H1 (cell line): ENCODE results near the gene SYMPK. TPM values are rescaled to one million over a fixed set of nuclear protein-coding genes. Genes with fewer than 3 reads are reported as not detected.

Experiments used
- CBX8 ChIP-seq: fragments of 300-800, 300-1000 bp; sonication (generic); IDR thresholded peaks from 2 replicates; pipeline ENCODE4 v1.7.1; 2016; ENCODE audit warnings: low read depth, low read length, borderline replicate concordance
- POLR2A ChIP-seq, 2 experiments: IDR thresholded peaks; 1 replicate in 1 of 2; 2 replicates in 1 of 2; pipeline ENCODE4 v1.6.1; 2011; ENCODE audit warnings: low read depth in 2 of 2, low read length in 2 of 2, mild to moderate bottlenecking in 2 of 2; ENCODE audit errors: control extremely low read depth in 1 of 2
- RAD21 ChIP-seq, 2 experiments: IDR thresholded peaks in 1 of 2; conservative IDR thresholded peaks in 1 of 2; 2 replicates each; pipeline ENCODE4 v1.6.1; 2011; ENCODE audit warnings: low read depth in 2 of 2, low read length in 2 of 2, improper control_type of control experiment in 1 of 2, inconsistent platforms in 1 of 2, mild to moderate bottlenecking in 1 of 2, moderate library complexity in 1 of 2
- SAP30 ChIP-seq: fragments of 300-600 bp; sonication (generic); IDR thresholded peaks from 2 replicates; pipeline ENCODE4 v1.7.1; 2012; ENCODE audit warnings: low read length, moderate library complexity, mild to moderate bottlenecking, inconsistent platforms; ENCODE audit not compliant: insufficient read depth, insufficient replicate concordance
- SIN3A ChIP-seq, 2 experiments: IDR thresholded peaks in 1 of 2; conservative IDR thresholded peaks in 1 of 2; 2 replicates each; pipeline ENCODE4 v1.6.1; 2011 to 2012; ENCODE audit warnings: low read length in 2 of 2, improper control_type of control experiment in 1 of 2, low read depth in 1 of 2, mild to moderate bottlenecking in 1 of 2
- TCF12 ChIP-seq: IDR thresholded peaks from 2 replicates; pipeline ENCODE4 v1.6.1; 2011; ENCODE audit warnings: low read depth, mild to moderate bottlenecking, low read length
- polyA plus RNA-seq, 7 experiments: library from polyadenylated mRNA; depleted of rRNA in 3 of 7; stranded (reverse) in 5 of 7; unstranded in 2 of 7; fragments of >200 nt in 5 of 7; fragments of 200-250 nt in 2 of 7; gene quantifications; 1 replicate in 5 of 7; 2 replicates in 1 of 7; 4 replicates in 1 of 7; pipeline versions ENCODE4 v1.2.1 to v1.2.3, GENCODE V29; 2011 to 2013; ENCODE audit warnings: missing spikeins in 2 of 7, mixed read lengths in 2 of 7
- total RNA-seq: library from RNA; stranded (reverse); fragmentation: NEBNext Ultra II Directional; extraction: Animal tissue kit (Norgen Biotek cat#: 25700); gene quantifications from 2 replicates; pipeline ENCODE4 v1.2.1, GENCODE V29; 2021
- TF ChIP-seq, protein P1 (sequence below): fragments of 300-600 bp; sonication (generic); IDR thresholded peaks from 2 replicates; pipeline ENCODE4 v1.7.1; 2012; ENCODE audit warnings: low read length, moderate library complexity, mild to moderate bottlenecking, inconsistent platforms; ENCODE audit not compliant: insufficient replicate concordance
- TF ChIP-seq, protein P2 (sequence below): IDR thresholded peaks from 2 replicates; pipeline ENCODE4 v1.6.1; 2012; ENCODE audit warnings: inconsistent platforms

Gene SYMPK
- total and polyA plus RNA-seq, 2 of the 8 experiments (the other 6 are each of a cell fraction or from before 2014, with no cell fraction given), result 93.6 to 99.5 TPM

DNA sequence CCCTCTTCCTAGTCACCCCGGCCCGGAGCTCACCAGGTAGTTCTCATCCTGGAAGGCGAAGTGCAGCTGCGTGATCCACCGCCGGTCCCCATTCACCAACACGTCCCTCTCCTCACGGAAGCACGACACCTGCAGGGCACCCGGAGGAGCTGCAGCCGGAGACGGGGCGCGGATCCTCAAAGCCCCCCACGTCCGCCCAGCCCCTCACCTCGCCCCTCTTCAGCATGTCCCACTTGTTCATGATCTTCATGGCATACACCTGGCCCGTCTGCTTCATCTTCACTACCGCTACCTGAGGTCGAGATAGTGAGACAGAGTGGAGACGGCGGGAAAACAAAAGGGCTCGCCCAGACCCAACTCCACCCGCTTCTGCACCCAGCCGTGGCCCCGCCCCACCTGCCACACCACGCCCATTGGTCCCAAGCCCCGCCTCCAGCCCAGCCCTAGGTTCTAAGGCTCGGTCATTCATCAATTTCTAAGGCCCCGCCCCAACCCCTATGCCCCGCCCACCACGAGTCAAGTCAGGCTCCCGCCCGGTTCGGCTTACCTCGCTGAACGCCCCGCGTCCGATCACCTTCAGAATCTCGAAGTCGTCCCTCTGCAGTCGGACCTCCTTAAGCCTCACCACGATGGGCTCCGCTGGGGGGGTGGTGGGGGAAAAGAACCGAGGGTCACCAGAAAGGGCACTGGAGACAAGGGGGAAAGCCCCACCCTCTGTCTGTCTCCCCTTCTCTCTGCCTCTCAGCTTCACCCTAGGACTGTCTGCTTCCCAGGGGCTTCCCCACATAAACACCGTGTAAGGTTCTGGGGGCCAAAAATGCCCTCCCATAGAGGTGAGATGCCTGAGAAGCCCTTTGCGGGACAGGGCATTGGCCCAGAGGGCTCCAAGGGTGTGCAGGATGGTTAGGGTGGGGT lies 83.5 kb downstream of the SYMPK start (continued):
- TF ChIP-seq, protein P1, sequence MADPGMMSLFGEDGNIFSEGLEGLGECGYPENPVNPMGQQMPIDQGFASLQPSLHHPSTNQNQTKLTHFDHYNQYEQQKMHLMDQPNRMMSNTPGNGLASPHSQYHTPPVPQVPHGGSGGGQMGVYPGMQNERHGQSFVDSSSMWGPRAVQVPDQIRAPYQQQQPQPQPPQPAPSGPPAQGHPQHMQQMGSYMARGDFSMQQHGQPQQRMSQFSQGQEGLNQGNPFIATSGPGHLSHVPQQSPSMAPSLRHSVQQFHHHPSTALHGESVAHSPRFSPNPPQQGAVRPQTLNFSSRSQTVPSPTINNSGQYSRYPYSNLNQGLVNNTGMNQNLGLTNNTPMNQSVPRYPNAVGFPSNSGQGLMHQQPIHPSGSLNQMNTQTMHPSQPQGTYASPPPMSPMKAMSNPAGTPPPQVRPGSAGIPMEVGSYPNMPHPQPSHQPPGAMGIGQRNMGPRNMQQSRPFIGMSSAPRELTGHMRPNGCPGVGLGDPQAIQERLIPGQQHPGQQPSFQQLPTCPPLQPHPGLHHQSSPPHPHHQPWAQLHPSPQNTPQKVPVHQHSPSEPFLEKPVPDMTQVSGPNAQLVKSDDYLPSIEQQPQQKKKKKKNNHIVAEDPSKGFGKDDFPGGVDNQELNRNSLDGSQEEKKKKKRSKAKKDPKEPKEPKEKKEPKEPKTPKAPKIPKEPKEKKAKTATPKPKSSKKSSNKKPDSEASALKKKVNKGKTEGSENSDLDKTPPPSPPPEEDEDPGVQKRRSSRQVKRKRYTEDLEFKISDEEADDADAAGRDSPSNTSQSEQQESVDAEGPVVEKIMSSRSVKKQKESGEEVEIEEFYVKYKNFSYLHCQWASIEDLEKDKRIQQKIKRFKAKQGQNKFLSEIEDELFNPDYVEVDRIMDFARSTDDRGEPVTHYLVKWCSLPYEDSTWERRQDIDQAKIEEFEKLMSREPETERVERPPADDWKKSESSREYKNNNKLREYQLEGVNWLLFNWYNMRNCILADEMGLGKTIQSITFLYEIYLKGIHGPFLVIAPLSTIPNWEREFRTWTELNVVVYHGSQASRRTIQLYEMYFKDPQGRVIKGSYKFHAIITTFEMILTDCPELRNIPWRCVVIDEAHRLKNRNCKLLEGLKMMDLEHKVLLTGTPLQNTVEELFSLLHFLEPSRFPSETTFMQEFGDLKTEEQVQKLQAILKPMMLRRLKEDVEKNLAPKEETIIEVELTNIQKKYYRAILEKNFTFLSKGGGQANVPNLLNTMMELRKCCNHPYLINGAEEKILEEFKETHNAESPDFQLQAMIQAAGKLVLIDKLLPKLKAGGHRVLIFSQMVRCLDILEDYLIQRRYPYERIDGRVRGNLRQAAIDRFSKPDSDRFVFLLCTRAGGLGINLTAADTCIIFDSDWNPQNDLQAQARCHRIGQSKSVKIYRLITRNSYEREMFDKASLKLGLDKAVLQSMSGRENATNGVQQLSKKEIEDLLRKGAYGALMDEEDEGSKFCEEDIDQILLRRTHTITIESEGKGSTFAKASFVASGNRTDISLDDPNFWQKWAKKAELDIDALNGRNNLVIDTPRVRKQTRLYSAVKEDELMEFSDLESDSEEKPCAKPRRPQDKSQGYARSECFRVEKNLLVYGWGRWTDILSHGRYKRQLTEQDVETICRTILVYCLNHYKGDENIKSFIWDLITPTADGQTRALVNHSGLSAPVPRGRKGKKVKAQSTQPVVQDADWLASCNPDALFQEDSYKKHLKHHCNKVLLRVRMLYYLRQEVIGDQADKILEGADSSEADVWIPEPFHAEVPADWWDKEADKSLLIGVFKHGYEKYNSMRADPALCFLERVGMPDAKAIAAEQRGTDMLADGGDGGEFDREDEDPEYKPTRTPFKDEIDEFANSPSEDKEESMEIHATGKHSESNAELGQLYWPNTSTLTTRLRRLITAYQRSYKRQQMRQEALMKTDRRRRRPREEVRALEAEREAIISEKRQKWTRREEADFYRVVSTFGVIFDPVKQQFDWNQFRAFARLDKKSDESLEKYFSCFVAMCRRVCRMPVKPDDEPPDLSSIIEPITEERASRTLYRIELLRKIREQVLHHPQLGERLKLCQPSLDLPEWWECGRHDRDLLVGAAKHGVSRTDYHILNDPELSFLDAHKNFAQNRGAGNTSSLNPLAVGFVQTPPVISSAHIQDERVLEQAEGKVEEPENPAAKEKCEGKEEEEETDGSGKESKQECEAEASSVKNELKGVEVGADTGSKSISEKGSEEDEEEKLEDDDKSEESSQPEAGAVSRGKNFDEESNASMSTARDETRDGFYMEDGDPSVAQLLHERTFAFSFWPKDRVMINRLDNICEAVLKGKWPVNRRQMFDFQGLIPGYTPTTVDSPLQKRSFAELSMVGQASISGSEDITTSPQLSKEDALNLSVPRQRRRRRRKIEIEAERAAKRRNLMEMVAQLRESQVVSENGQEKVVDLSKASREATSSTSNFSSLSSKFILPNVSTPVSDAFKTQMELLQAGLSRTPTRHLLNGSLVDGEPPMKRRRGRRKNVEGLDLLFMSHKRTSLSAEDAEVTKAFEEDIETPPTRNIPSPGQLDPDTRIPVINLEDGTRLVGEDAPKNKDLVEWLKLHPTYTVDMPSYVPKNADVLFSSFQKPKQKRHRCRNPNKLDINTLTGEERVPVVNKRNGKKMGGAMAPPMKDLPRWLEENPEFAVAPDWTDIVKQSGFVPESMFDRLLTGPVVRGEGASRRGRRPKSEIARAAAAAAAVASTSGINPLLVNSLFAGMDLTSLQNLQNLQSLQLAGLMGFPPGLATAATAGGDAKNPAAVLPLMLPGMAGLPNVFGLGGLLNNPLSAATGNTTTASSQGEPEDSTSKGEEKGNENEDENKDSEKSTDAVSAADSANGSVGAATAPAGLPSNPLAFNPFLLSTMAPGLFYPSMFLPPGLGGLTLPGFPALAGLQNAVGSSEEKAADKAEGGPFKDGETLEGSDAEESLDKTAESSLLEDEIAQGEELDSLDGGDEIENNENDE, result no peak
- TF ChIP-seq SIN3A (conservative IDR thresholded peaks at IDR 0.05 in 1 of 2, IDR thresholded peaks at IDR 0.05 in 1 of 2; ENCODE audit: low read depth in 1 of 2, low read length in 2 of 2) (0 out of 4 replicates have a peak, but pooled peaks of 1 of the 2 experiments have one; percentile 21), SAP30 (no peak), TCF12 (0 out of 2 replicates have a peak, but pooled peaks have one; percentile 18), CBX8 (no peak), POLR2A (IDR thresholded peaks at IDR 0.05; ENCODE audit: control extremely low read depth in 1 of 2, low read depth in 2 of 2, low read length in 2 of 2) (no peak), RAD21 (IDR thresholded peaks at IDR 0.05 in 1 of 2, conservative IDR thresholded peaks at IDR 0.05 in 1 of 2; ENCODE audit: low read depth in 2 of 2, low read length in 2 of 2) (peak; percentile 45 to 52; a peak in 3 of 4 replicates)
- TF ChIP-seq, protein P2, sequence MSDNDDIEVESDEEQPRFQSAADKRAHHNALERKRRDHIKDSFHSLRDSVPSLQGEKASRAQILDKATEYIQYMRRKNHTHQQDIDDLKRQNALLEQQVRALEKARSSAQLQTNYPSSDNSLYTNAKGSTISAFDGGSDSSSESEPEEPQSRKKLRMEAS, result 0 out of 2 replicates have a peak, but pooled peaks have one; percentile 6
